Hepatic stellate cell (primary cell): ENCODE measurements around the gene CPA1.

Experiments
- DNase-seq: peaks from one replicate; pipeline ENCODE4 v3.0.0; 2011; ENCODE audit warnings: low spot score

CPA1 gene

DNA sequence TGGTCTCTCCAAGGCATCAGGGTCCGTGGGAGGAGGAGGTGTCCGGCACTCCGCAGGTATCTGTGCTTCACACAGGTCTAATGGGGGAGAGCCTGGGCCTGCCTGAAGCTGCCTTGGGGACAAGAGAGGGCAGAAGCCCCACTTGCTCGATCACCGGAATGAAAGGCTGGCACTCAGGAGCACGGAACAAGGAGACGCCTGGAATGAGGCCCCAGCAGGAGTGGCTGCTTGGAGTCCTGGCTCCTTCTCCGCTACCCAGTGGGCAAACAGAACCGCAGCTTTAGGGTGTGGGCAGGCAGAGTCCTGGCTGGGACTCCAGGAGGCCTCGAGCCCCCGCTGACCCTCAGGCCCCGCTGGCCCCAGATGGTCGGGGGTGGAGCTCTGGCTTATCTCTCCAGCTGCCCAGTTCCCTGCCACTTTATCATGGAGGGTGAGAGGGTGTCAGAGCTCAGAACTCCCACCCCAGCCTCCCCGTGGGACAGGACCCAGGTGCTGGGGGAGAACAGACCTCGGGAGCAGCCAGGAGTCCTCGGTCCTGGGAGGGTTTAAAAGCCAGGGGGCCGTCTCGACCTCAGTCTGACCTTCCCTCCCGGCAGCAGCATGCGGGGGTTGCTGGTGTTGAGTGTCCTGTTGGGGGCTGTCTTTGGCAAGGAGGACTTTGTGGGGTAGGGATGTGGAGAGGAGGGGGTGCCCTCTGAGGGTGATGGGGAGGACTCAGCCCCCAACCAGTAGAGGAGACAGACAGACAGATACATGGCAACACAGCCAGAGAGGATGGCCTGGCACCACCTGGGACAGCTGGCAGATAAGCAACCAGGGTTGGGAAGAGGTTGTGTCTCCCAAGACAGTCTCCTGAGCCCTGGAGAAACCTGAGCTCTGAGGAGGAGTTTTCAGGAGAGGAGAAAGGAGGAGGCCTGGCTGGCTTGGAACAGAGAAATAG lies at the start of gene CPA1:
Gene CPA1, plus strand, starts transcription at position 574 of the 940 bp plus-strand sequence. Its CDS starts 27 bp downstream, at position 601.
- no peak for DNase-seq

DNA sequence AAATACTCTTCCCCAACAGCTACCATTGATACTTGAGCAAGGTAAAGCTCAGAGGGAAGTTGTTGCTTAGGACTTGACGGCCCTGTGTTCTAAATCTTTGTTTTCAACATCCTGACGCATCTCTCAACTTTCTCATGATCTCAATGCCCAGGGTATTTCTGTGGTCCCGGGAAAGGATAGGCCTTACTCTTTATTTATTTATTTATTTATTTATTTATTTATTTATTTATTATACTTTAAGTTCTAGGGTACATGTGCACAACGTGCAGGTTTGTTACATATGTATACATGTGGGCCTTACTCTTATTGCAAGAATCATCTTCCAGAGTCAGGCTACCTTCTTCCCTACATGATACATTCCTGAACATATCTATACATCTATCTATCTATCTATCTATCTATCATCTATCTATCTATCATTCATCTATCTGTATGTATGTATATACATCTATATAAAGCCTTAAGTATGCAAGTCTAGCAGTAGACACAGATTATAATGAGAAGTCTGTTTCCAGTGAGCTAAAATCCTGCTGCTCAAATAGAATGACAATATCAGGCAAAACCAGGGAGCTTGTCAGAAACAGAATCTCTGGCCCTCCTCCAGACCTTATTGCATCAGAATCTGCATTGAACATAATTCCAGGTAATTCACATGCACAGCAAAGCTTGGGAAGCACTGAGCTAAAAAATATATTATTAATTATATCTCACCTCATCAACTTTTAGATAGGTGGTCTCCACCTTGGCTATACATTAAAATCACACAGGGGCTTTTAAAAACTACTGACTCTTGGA lies 47.8 kb upstream of the CPA1 start:
- no peak for DNase-seq

DNA sequence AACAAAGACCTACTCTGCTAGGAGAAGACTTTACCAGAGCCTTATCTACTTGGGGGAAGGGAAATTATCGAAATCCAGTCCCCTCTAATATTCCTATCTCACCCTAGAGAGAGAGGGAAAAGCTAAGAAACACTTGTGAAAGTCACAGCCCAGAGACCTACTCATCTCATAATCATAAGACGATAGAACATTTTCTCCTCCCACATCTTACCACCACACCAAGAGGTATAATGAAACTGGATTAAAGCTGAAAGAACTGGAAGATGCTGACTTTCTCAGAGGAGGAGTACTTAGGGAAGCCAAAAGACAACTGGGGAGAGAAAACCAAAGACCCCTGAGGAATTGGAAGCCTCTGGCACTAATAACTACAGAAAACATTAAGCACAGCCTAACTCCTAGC lies 46.5 kb upstream of the CPA1 start:
- no peak for DNase-seq

DNA sequence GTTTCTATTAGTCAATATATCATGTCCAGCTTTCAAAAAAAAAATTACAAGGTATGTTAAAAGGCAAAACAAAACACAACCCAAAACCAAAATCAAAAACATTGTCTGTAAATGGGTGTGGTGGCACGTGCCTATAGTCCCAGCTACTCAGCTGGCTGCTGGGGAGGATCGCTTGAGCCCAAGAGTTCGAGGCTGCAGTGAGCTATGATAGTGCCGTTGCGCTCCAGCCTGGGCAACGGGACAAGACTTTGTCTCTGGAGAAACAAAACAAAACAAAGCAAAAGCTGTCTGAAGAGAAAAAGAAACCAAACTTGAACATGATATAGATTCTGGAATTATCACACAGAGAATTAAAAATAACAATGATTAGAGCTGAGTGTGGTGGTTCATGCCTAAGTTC lies 46.0 kb upstream of the CPA1 start:
- DNase-seq: no peak

DNA sequence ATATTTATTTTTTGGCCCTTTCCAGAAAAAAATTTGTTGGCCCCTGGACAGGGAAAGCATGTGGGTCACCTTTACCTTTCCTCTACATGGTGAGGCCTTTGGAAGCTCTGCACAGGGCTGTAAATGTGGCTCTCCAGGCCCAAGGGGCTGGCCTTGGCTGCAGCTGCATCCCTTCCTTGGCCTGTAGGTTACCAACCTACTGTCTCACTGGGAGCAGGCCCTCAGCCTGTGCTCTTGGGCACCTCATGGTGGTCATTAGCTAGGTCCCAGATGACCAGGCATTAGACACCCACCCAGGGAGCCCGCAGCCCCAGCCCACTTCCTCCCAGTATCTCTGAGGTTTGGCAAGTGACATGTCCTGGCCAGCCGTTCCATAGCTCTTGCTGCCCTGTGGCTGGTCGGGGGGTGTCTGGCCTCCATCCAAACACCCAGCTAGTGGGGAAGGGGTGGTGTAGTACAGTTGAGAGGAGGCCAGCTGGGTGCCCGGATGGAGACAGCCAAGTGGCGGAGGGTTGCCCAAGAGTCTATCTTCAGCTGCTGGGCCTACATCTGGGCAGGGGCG lies 42.8 kb upstream of the CPA1 start:
- DNase-seq: no peak

DNA sequence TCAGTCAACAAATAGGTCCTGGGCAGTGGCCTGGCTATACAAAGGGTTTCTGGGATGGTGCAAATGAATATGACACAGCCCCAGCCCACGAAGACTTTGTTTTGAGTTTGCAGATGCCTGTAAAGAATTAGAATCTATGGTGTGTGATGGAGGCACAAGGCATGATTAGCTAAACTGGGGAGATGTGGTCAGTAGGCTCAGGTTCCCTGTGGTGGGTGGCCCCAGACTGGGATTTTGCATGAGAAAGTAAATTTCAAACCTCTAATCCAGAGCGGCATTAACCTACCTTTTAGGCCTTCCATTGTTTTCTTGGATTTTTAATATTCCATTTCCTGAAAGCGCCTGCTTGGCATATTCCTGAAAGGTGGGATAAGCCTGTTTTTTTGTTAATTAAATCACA lies 42.1 kb upstream of the CPA1 start:
- no peak for DNase-seq

DNA sequence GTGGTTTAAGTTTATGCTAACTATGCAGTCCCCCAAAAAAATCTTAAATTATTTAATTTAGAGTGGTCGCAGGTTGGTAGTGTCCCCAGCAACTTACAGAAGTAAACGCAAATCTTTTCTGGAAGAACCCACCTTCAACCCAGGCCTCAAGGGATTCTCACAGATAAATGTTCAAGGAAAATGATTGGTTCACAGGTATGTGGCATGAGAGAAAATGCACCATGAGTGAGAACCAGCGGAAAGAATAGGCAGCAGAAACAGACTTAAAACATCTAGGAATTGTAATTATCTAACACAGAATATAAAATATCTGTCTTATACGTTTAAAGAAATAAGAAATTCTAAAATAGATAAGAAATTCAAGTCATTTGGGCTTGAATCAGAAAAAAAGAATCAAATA lies 38.4 kb upstream of the CPA1 start:
- no peak for DNase-seq

DNA sequence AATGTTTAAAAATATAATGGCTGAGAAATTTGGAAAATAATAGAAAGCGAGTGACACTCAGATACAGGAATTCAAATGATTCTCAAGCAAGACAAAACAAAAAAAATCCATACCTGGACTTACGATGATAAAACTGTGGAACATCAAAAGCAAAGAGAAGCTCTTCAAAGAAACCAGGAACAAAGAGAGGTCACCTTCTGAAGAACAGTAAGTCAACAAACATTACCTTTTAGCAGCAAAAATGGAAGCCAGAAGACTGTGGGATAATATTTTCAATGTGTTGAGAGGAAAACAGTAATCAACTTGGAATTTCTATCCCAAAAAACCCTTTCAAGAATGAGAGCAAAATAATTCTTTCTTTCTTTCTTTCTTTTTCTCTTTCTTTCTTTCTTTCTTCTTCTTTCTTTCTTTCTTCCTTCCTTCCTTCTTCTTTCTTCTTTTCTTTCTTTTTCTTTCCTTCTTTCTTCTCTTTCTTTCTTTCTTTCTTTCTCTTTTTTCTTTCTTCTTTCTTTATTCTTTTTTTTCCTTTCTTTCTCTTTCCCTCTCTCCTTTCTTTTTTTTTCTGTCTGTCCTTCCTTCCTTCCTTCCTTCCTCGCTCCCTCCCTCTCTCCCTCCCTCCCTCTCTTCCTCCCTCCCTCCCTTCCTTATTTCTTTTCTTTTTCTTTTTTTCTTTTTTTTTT lies 37.5 kb upstream of the CPA1 start:
- no peak for DNase-seq

DNA sequence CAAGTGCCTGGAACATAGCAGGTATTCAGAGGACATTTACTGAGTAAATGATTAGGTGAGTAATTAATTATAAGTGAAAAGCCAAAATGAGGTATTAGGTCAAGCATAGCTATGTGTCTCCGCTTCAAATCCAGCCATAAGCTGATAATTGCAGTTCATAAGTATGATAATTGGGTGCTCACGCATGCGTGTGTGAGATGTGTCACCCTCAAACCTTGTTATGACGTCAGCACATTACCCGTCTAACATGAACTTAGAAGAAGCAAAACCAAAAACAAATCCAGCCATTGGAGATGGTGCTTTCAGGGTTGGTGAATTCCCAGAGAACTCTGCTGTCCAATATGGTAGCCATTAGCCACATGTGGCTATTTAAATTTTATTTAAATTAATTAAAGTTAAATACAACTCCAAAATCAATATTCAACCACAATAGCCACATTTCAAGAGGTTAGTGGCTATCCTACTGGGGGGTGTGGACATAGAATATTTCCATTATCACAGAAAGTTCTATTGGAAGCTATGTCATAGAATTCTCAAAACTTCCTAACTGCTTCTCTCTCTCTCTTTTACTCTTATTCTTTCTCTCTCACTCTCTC lies 35.9 kb upstream of the CPA1 start, which contains the start of gene CPA5:
Gene CPA5, plus strand, starts transcription at position 546 of the 596 bp plus-strand sequence. CDS start 1,670 bp downstream, outside the sequence.
- no peak for DNase-seq

DNA sequence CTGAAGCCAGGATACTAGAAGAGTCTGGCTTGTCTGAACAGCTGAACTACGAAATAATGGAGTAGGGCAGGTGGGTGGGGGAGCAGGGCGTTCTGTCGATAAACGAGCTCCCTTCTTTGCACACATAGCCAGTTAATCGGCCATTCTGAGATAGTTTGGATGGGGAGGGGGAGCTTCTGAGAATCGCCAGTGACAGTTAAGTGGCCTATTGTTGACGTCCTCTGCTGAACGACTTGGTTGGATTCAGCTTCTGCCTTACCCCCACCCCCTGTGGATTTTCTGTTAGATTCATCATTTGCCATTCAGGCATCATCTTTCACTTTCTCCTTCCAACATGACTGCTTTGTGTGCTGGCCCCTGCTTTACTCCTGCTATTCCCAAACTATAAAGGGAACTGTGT lies 35.2 kb upstream of the CPA1 start:
- DNase-seq: no peak

DNA sequence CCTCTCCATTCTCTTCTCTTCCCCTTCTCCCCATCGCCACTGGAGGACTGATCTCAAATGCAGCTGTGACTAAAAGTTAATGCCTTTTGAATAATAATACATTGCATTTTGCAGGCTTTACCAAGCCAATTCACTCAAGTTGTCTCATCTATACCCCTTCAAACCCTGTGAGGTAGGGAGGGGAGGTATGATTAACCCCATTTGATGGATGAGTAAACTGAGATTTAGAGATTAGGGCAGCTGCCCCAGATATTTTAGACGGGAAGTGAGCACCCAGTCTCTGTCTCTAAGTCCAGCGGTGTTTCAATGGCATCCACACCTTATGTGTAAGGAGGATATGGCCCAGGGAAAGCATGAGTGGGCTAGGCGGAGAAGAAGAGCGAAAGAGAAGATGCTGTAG lies 34.6 kb upstream of the CPA1 start:
- no peak for DNase-seq

DNA sequence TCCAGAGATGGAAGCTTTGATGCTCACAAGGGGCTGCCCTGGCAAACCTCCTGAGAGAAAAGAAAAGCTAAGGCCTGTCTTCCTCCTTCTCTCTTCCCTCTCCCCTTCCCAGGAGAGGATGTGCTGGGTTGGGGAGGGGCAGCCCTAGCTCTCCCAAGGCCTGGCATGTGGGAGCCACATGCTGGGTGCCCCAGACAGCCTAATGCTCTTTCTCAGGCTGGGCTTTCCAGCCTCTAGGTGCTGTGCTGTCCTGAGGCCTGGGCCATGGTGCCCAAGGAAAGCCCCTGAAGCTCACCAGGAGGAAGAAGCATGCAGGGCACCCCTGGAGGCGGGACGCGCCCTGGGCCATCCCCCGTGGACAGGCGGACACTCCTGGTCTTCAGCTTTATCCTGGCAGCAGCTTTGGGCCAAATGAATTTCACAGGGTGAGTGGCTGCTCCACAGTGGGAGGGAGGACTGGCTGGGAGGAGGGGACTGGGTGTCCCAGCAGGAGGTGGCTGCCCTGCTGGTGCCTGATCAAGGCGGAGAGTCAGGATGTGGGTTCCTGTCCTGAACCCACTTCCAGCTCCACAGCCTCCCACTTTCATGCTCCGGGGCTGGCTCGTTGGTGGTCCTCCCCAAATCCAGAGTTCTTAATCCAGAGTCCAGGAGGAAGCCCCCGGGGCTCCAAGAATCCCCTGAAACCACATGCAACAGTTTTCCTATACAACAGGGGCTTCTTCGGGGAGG lies 34.0 kb upstream of the CPA1 start:
- DNase-seq: no peak

DNA sequence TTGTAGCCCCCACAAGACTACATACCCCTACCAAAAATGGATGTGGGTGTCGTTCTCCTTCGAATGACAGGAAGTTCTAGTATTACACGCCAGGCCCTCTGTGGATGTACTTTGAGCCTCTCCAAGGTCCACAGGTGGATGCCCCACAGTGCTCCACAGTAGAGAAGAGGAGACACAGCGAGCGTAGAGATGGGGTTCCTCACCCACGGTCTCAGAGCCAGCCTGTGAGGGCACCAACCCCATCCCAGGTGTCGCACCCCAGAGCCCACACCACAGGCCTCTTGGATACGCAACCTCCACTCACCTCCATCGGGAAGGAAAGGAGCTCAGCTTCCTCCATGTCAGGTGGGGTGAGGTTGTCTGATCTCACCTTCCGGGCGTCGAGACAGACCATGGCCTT lies 33.4 kb upstream of the CPA1 start:
- DNase-seq: no peak

DNA sequence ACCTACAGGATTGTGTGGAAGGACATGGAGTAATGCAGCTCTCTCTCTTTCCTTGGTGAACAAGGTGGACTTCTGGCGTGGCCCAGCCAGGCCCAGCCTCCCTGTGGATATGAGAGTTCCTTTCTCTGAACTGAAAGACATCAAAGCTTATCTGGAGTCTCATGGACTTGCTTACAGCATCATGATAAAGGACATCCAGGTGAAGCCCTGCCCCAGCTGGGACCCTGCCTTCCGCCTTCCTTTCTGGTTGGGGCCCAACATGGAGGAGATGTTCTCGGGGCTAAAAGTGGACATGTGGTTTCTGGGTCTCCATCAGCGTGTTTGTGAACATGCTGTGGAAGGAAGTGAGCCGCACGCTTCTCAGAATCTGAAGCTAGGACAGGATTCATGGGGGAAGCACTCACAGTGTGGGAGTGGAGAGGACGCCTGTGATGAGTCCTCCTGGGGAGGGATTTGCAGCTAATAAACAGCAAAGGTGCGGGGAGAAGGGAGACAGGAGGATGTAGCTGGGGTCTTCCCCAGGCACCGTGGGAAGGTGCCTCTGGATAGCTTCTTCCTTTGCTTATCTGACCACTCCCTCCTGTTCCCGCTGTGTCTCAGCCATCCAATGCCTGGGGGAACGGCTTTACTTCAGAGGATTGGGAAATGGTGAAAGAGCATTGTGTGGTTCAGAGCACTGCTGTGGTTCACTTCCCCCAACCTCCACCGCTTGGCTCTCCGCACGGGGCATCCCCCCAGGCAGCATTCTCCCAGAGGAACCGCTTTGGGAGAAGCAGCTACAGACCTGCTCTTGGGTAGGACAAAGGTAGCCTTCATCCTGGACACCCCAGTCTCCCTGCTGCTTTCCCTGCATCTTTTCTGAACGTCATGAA lies 30.1 kb upstream of the CPA1 start:
- DNase-seq: no peak

DNA sequence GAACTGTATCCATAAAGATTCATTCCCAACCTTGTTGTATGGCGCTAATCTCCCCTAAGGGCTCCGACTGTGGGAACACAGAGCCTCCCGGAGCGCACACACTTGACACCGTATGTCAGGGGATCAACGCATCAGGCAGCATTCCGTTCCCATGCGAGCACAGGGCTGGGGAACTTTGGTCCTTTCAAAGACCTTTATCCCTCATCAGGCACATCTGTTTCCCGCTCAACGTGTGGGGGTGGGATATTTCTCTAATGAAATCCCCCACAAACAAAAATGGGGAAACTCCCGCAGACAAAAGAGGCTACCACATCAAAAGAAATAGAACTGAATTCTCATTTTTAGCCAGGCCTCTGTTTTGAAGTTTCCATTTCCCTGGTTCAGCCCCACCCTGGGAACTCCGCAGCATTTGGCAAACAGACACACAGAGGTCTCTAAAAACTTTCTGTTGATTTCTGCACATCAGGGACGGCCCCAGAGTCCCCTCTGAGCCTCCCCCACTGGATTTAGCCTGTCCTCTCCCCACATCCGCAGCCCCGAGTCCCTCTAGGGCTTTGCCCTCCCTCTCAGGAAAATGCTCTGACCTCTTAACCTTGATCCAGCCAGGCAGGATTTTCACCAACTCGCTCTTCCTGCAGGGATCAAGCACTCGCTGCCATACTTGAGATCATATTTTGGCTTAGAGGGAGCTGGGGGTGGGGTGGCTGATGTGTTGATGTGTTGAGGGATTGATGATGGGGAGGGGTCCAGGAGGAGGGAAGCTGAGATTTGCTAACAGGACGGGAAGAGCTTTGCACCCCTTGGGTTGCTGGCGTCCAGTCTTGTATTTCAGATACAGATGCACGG lies 29.1 kb upstream of the CPA1 start:
- no peak for DNase-seq

DNA sequence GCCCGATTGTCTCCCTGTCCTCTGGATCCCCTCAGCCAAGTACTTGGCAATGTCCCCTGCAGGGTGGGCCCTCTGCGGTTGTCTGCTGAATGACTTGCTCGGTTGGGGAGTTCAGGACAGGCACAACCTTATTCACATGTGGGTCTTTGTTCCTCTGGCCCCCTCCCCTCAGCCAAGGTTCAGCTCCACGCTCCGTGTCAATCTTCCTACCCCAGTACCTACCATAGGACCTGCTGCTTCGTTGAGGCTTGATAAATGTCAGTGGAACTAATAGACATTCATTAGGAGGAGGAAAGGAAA lies 28.6 kb upstream of the CPA1 start:
- DNase-seq: no peak

DNA sequence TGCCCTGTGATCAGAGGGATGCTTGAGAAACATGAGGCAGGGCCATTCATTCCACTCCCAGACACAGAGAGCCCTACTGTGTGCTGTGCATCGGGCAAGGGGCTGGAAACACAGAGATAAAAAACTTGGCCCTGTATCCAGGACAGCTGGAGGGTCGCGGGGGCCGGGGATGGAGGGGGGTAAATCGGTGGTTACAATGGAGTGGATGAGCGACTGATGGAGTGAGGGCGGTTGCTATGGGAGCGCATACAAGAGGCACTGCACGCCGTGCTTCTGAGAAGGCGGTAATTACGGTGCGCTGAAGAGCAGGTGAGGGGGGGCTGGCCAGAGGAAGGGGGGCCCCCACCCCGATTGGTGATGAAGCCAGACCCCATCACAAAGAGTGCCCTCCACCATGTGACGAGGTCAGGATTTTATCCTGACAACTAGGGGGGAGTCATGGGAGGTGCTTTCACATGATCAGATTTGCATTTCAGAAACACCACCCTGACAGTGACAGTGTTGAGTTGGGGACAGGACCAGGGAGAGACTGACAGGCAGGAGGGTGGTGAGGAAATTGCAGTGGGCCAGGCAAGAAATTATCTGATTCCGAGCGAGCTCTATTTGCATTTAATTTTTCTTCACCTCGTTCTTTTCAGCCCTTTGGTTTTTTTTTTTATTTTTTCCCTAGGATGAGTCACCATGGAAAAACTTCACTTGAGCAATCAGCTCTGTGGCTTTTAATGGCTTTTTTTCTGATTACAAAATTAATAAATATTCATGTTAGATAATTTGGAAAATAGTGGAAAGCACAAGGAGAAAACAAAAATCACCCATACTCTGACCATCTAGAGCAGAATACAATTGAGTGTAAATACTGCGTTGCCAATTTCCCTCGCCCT lies 27.9 kb upstream of the CPA1 start:
- peak; percentile 67 for DNase-seq

DNA sequence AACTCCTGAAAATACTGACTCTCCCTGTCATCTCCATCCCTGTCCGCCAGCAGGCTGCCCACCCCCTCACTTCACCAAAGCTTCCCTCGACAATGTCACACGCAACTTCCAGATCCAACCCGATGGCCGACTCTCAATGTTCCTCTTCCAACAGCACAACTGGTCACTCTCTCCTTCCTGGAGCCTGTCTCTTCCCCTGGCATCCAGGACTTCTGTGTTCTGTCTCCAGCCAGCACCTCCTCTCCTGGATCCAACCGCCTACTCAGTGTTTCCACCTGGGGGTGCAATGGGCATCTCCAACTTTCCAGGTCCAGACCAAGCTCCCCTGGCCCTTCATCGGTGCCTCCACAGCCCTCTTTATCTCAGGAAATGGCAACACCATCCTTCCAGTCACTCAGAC lies 27.1 kb upstream of the CPA1 start:
- DNase-seq: no peak
